Measurements from ENCODE around the gene PTH1R. TPM values are rescaled to one million over a fixed set of nuclear protein-coding genes. Genes with fewer than 3 reads are reported as not detected.

The PTH1R gene
- total RNA-seq, 1 experiment from 2014 or later = not detected

- in situ Hi-C loops (cut with HindIII; ENCODE audit: low pct_unique_long_range_greater_than_20kb, low sequenced_read_pairs) = no loop called here
Measured at GRCh38 chr3:46918634-46919033, 41.1 kb downstream of the PTH1R start.

GRCh38 chr3:46921041-46921440 lies 43.5 kb downstream of the PTH1R start:
- CTCF ChIA-PET = no interaction called here
- Histone ChIP-seq H3K36me3 (ENCODE audit: control insufficient read depth, insufficient read depth, low read length) (peaks cover 4% of the 10 kb centered on the region), H3K27ac (ENCODE audit: low read length) (no peak overlapping the region), H3K27me3 (ENCODE audit: control insufficient read depth, insufficient read depth, low read length) (no peaks in the 10 kb centered on the region), H3K9me3 (ENCODE audit: control insufficient read depth, insufficient read depth, low read depth, low read length) (no peaks in the 10 kb centered on the region), H3K4me3 (ENCODE audit: low read depth in 2 of 2, low read length in 2 of 2) (no peak overlapping the region), H3K4me1 (ENCODE audit: control insufficient read depth, insufficient read depth, low read length) (no peaks in the 10 kb centered on the region)
- DNase-seq (ENCODE audit: low read depth, low spot score) (no peak), ATAC-seq (no peak)
- POLR2A ChIA-PET = no interaction called here
- TF ChIP-seq TCF7L2 (IDR thresholded peaks at IDR 0.05; ENCODE audit: low read depth, low read length) = no peak
- no peak for TF ChIP-seq CTCF (IDR thresholded peaks at IDR 0.05)
- TF ChIP-seq REST (IDR thresholded peaks at IDR 0.05; ENCODE audit: insufficient read depth in 1 of 2, low read depth in 2 of 2, low read length in 1 of 2) = no peak
- no peak for TF ChIP-seq SIN3A (IDR thresholded peaks at IDR 0.05; ENCODE audit: borderline replicate concordance, insufficient read depth, low read depth, low read length)
- TF ChIP-seq POLR2AphosphoS5 (IDR thresholded peaks at IDR 0.05; ENCODE audit: low read depth, low read length) = no peak
- intact Hi-C loops (cut with micrococcal nuclease; ENCODE audit: unreplicated experiment) = loop anchor here (10.0 kb wide), 1 partner anchor 74 kb away; no protein-coding TSS in a partner anchor
- no TSS peak for BruUV-seq (replicated peaks)
- in situ Hi-C loops (cut with HindIII; ENCODE audit: low pct_unique_long_range_greater_than_20kb, low sequenced_read_pairs) = no loop called here

More at GRCh38 chr3:46918634-46919033, 41.1 kb downstream of the PTH1R start:
- ATAC-seq (no peak), DNase-seq (ENCODE audit: low read depth, low spot score) (no peak)
- TF ChIP-seq REST (IDR thresholded peaks at IDR 0.05; ENCODE audit: insufficient read depth in 1 of 2, low read depth in 2 of 2, low read length in 1 of 2) (no peak), TCF7L2 (IDR thresholded peaks at IDR 0.05; ENCODE audit: low read depth, low read length) (no peak), SIN3A (IDR thresholded peaks at IDR 0.05; ENCODE audit: borderline replicate concordance, insufficient read depth, low read depth, low read length) (no peak), POLR2AphosphoS5 (IDR thresholded peaks at IDR 0.05; ENCODE audit: low read depth, low read length) (no peak), CTCF (IDR thresholded peaks at IDR 0.05) (no peak)
- Histone ChIP-seq H3K4me1 (ENCODE audit: control insufficient read depth, insufficient read depth, low read length) (no peaks in the 10 kb centered on the region), H3K27ac (ENCODE audit: low read length) (no peak overlapping the region), H3K9me3 (ENCODE audit: control insufficient read depth, insufficient read depth, low read depth, low read length) (no peaks in the 10 kb centered on the region), H3K4me3 (ENCODE audit: low read depth in 2 of 2, low read length in 2 of 2) (no peak overlapping the region), H3K27me3 (ENCODE audit: control insufficient read depth, insufficient read depth, low read length) (no peaks in the 10 kb centered on the region), H3K36me3 (ENCODE audit: control insufficient read depth, insufficient read depth, low read length) (peaks cover 4% of the 10 kb centered on the region)
- BruUV-seq (replicated peaks) = no TSS peak
- intact Hi-C loops (cut with micrococcal nuclease; ENCODE audit: unreplicated experiment) = no loop called here
- ChIA-PET POLR2A (no interaction called here), CTCF (no interaction called here)

Data from Panc1 (cell line).